HG03521 (cell line): Measurements from ENCODE around the gene DOCK1.
"Not testable (repeated sequence)": the region's sequence is repeated elsewhere in the genome, so short reads cannot be mapped to it uniquely, and the experiment has no call there.

Experiments used
- ATAC-seq: cut with Tn5 transposase; IDR thresholded peaks from one replicate; pipeline ENCODE4 v1.9.1; 2021; ENCODE audit warnings: mild to moderate bottlenecking, moderate library complexity; ENCODE audit not compliant: unreplicated experiment

Gene DOCK1

GRCh38 chr10:127298381-127298780, 393.2 kb downstream of the DOCK1 start:
- no peak for ATAC-seq

- not testable (repeated sequence) for ATAC-seq
Measured at GRCh38 chr10:127299192-127299591, 394.0 kb downstream of the DOCK1 start.

GRCh38 chr10:127299956-127300689, 394.9 kb downstream of the DOCK1 start:
- ATAC-seq = no peak

- no peak for ATAC-seq
Measured at GRCh38 chr10:127300868-127301321, 395.7 kb downstream of the DOCK1 start.

GRCh38 chr10:127302343-127302742, 397.1 kb downstream of the DOCK1 start:
- ATAC-seq = no peak

GRCh38 chr10:127303105-127303504, 397.9 kb downstream of the DOCK1 start:
- no peak for ATAC-seq

- no peak for ATAC-seq
Measured at GRCh38 chr10:127303746-127304145, 398.5 kb downstream of the DOCK1 start.

GRCh38 chr10:127306479-127306878, 401.3 kb downstream of the DOCK1 start:
- ATAC-seq = no peak

GRCh38 chr10:127307338-127307737, 402.1 kb downstream of the DOCK1 start:
- ATAC-seq = no peak

- no peak for ATAC-seq
Measured at GRCh38 chr10:127308031-127308430, 402.8 kb downstream of the DOCK1 start.

- not testable (repeated sequence) for ATAC-seq
Measured at GRCh38 chr10:127309619-127310018, 404.4 kb downstream of the DOCK1 start.

GRCh38 chr10:127310430-127310829, 405.2 kb downstream of the DOCK1 start:
- ATAC-seq = no peak

GRCh38 chr10:127310923-127311322, 405.7 kb downstream of the DOCK1 start:
- ATAC-seq = no peak

GRCh38 chr10:127313996-127314700, 408.9 kb downstream of the DOCK1 start:
- ATAC-seq = no peak

- no peak for ATAC-seq
Measured at GRCh38 chr10:127314797-127315196, 409.6 kb downstream of the DOCK1 start.

- no peak for ATAC-seq
Measured at GRCh38 chr10:127315888-127316287, 410.7 kb downstream of the DOCK1 start.

- no peak for ATAC-seq
Measured at GRCh38 chr10:127318396-127318795, 413.2 kb downstream of the DOCK1 start.

GRCh38 chr10:127319271-127319670, 414.0 kb downstream of the DOCK1 start:
- ATAC-seq = no peak

- no peak for ATAC-seq
Measured at GRCh38 chr10:127319691-127320090, 414.5 kb downstream of the DOCK1 start.

GRCh38 chr10:127320176-127320575, 414.9 kb downstream of the DOCK1 start:
- ATAC-seq = no peak

- no peak for ATAC-seq
Measured at GRCh38 chr10:127322286-127322685, 417.1 kb downstream of the DOCK1 start.

GRCh38 chr10:127325506-127325905, 420.3 kb downstream of the DOCK1 start:
- ATAC-seq = no peak
